Amygdala (tissue), 56 donors: ENCODE data around the gene XRCC2.
"Not testable (repeated sequence)": the region's sequence is repeated elsewhere in the genome, so short reads cannot be mapped to it uniquely, and the experiment has no call there.

Experiments
- DNase-seq, 56 donors: peaks; one replicate each; lab custom pipeline; 2025; lab: John Stamatoyannopoulos, UW

Gene XRCC2

GRCh38 chr7:152666078-152666477, 9.9 kb downstream of the XRCC2 start:
- DNase-seq: no peak

GRCh38 chr7:152664636-152665035, 11.3 kb downstream of the XRCC2 start:
- DNase-seq: no peak

GRCh38 chr7:152663931-152664330, 12.0 kb downstream of the XRCC2 start:
- DNase-seq: no peak

GRCh38 chr7:152663148-152663740, 12.7 kb downstream of the XRCC2 start:
- DNase-seq: no peak

- DNase-seq: no peak
Observed at GRCh38 chr7:152661479-152661878, 14.5 kb downstream of the XRCC2 start.

- DNase-seq: no peak
Observed at GRCh38 chr7:152660021-152660420, 15.9 kb downstream of the XRCC2 start.

- no peak for DNase-seq
Observed at GRCh38 chr7:152654971-152655370, 21.0 kb downstream of the XRCC2 start.

GRCh38 chr7:152649220-152649619, 26.7 kb downstream of the XRCC2 start:
- DNase-seq: no peak

- no peak for DNase-seq
Observed at GRCh38 chr7:152647009-152647408, 28.9 kb downstream of the XRCC2 start.

GRCh38 chr7:152646579-152646978, 29.4 kb downstream of the XRCC2 start:
- not testable (repeated sequence) for DNase-seq

GRCh38 chr7:152643979-152644559, 31.9 kb downstream of the XRCC2 start:
- no peak for DNase-seq

- DNase-seq: no peak
Observed at GRCh38 chr7:152641384-152641783, 34.6 kb downstream of the XRCC2 start.

- DNase-seq: no peak
Observed at GRCh38 chr7:152640829-152641228, 35.1 kb downstream of the XRCC2 start.

GRCh38 chr7:152637920-152638580, 37.9 kb downstream of the XRCC2 start:
- DNase-seq: no peak

- no peak for DNase-seq
Observed at GRCh38 chr7:152637161-152637560, 38.8 kb downstream of the XRCC2 start.

GRCh38 chr7:152636441-152636840, 39.5 kb downstream of the XRCC2 start:
- no peak for DNase-seq

GRCh38 chr7:152633504-152633903, 42.4 kb downstream of the XRCC2 start:
- DNase-seq: no peak

- DNase-seq: no peak
Observed at GRCh38 chr7:152633072-152633471, 42.9 kb downstream of the XRCC2 start.

GRCh38 chr7:152628772-152629171, 47.2 kb downstream of the XRCC2 start:
- DNase-seq: not testable (repeated sequence)

GRCh38 chr7:152624228-152624627, 51.7 kb downstream of the XRCC2 start:
- DNase-seq: no peak

GRCh38 chr7:152621426-152621825, 54.5 kb downstream of the XRCC2 start:
- no peak for DNase-seq
